OCI-LY3 (cell line): Measurements from ENCODE around the gene LRFN4.

Experiments
- H2AFZ ChIP-seq: fragments of 200-600, 300-600 bp; shearing (Covaris generic); 2 replicates; pipeline ENCODE4 v1.6.0; 2014; ENCODE audit warnings: antibody characterized with exemption, low read depth, low read length
- H3K27ac ChIP-seq: fragments of 200-600, 300-600 bp; sonication (generic); 2 replicates; pipeline ENCODE4 v1.5.1; 2014; ENCODE audit warnings: mild to moderate bottlenecking, low read length, moderate library complexity, mixed read lengths
- H3K27me3 ChIP-seq: fragments of 200-600, 300-600 bp; sonication (generic); 2 replicates; pipeline ENCODE4 v1.6.1; 2014; ENCODE audit warnings: low read depth, low read length, mixed read lengths
- H3K36me3 ChIP-seq: fragments of 200-600, 300-600 bp; sonication (generic); replicated peaks from 2 replicates; pipeline ENCODE3; 2014; ENCODE audit warnings: low read depth, low read length, mixed read lengths
- H3K4me1 ChIP-seq: fragments of 300-600, 200-600 bp; sonication (generic); 2 replicates; pipeline ENCODE4 v1.6.1; 2014; ENCODE audit warnings: low read length, mixed read lengths
- H3K4me2 ChIP-seq: fragments of 200-600, 300-600 bp; sonication (generic); 2 replicates; pipeline ENCODE4 v1.6.1; 2014; ENCODE audit warnings: low read length, mixed read lengths
- H3K4me3 ChIP-seq: fragments of 300-600, 200-600 bp; sonication (generic); 2 replicates; pipeline ENCODE4 v1.5.1; 2014; ENCODE audit warnings: antibody characterized with exemption, mild to moderate bottlenecking, low read length, moderate library complexity
- H3K79me2 ChIP-seq: fragments of 300-600, 200-600 bp; shearing (Covaris generic); 2 replicates; pipeline ENCODE4 v1.6.1; 2014; ENCODE audit warnings: mild to moderate bottlenecking, low read length, mixed read lengths
- H3K9ac ChIP-seq: fragments of 300-600, 200-600 bp; shearing (Covaris generic); 2 replicates; pipeline ENCODE4 v1.6.0; 2014; ENCODE audit warnings: mild to moderate bottlenecking, low read length, moderate library complexity
- H3K9me3 ChIP-seq: fragments of 200-600, 300-600 bp; shearing (Covaris generic); 2 replicates; pipeline ENCODE4 v1.6.1; 2014; ENCODE audit warnings: low read length, mixed read lengths; ENCODE audit not compliant: insufficient read depth
- H4K20me1 ChIP-seq: fragments of 200-600, 300-600 bp; sonication (generic); 2 replicates; pipeline ENCODE4 v1.6.1; 2016; ENCODE audit warnings: low read length, mixed read lengths; ENCODE audit not compliant: insufficient read depth
- EZH2phosphoT487 ChIP-seq: fragments of 200-600 bp; shearing (Covaris generic); IDR thresholded peaks from 2 replicates; pipeline ENCODE4 v1.6.1; 2018; ENCODE audit warnings: antibody characterized with exemption, mixed run types, low read depth
- TF ChIP-seq, protein P1 (sequence below): fragments of 200-600, 300-600 bp; sonication (generic); IDR thresholded peaks from 2 replicates; pipeline ENCODE4 v1.5.1; 2014; ENCODE audit warnings: antibody characterized with exemption, low read length, low read depth

The LRFN4 gene

DNA sequence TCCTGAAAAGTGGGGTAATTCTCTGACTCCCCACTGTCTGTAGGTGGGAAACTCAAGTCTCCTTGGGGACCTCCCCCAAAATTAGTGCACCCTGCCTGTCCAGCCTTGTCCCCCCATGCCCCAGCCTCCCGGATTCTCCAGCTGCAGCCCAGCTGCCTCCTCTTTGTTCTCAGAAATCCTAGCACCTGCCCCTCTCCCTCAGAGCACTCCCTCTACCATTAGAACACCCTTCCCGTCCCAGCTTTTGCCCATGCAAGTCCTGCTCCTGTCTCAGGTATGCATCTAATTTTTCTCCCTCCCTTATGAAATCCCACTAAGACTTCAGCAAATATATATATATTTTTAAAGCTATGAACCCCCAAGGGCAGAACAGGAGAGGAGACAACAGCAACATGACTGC, 37.3 kb downstream of the LRFN4 start:
- no peaks in the 10 kb centered on the region for H3K79me2 ChIP-seq
- no peak overlapping the region for H3K9ac ChIP-seq
- H3K4me1 ChIP-seq = peaks cover 37% of the 10 kb centered on the region
- TF ChIP-seq, protein P1, sequence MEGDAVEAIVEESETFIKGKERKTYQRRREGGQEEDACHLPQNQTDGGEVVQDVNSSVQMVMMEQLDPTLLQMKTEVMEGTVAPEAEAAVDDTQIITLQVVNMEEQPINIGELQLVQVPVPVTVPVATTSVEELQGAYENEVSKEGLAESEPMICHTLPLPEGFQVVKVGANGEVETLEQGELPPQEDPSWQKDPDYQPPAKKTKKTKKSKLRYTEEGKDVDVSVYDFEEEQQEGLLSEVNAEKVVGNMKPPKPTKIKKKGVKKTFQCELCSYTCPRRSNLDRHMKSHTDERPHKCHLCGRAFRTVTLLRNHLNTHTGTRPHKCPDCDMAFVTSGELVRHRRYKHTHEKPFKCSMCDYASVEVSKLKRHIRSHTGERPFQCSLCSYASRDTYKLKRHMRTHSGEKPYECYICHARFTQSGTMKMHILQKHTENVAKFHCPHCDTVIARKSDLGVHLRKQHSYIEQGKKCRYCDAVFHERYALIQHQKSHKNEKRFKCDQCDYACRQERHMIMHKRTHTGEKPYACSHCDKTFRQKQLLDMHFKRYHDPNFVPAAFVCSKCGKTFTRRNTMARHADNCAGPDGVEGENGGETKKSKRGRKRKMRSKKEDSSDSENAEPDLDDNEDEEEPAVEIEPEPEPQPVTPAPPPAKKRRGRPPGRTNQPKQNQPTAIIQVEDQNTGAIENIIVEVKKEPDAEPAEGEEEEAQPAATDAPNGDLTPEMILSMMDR = no peak
- TF ChIP-seq EZH2phosphoT487 = no peak
- no peak overlapping the region for H2AFZ ChIP-seq
- no peaks in the 10 kb centered on the region for H3K36me3 ChIP-seq
- H4K20me1 ChIP-seq = no peaks in the 10 kb centered on the region
- no peak overlapping the region for H3K4me2 ChIP-seq
- H3K4me3 ChIP-seq = no peak overlapping the region
- no peak overlapping the region for H3K27ac ChIP-seq
- no peaks in the 10 kb centered on the region for H3K9me3 ChIP-seq
- peaks cover 29% of the 10 kb centered on the region for H3K27me3 ChIP-seq

GRCh38 chr11:66901964-66902390, 45.1 kb downstream of the LRFN4 start:
- no peak overlapping the region for H2AFZ ChIP-seq
- H3K79me2 ChIP-seq = no peaks in the 10 kb centered on the region
- H3K9me3 ChIP-seq = no peaks in the 10 kb centered on the region
- H3K36me3 ChIP-seq = no peaks in the 10 kb centered on the region
- H3K9ac ChIP-seq = no peak overlapping the region
- no peak overlapping the region for H3K4me3 ChIP-seq
- H3K4me1 ChIP-seq = peaks cover 31% of the 10 kb centered on the region
- peaks cover 14% of the 10 kb centered on the region; the same call in 1 of the 2 replicates for H3K27me3 ChIP-seq
- TF ChIP-seq EZH2phosphoT487 = no peak
- TF ChIP-seq, protein P1 = no peak
- H3K27ac ChIP-seq = no peak overlapping the region
- no peaks in the 10 kb centered on the region for H4K20me1 ChIP-seq
- peak overlapping the region; percentile 77 for H3K4me2 ChIP-seq

DNA sequence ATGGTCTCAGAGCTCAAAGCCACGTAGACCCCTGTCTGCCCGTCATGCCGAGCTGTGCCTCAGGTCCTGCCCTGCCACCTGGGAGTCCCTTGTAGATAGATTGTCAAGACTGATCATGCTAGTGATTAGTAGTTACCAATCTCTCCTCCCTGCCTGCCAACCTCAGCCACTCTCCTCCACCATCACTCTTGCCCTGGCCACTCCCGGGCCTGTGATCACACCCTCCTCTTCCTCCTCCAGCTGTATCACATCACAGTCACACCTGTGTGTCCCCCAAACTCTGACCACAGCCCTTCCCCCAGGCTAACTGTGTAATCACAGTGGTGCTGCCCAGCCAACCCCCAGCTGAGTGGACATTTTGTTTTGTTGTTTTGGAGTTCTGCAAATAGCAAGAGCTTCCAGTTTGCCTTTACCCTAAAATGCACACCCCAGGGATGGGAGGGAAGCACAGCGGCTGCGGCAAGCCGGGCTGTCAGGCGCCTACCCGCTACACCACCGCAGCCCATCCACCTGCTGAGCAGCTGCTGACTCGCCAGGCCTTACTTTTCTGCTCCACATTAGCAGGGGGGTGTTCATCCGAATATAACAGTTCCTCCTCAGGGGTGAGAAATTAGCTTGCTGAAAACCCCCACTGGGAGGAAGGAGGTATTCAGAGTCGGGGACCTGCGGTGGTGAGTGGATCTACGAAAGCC, 45.8 kb downstream of the LRFN4 start:
- Histone ChIP-seq H3K27me3 (peaks cover 14% of the 10 kb centered on the region; the same call in 1 of the 2 replicates), H3K36me3 (no peaks in the 10 kb centered on the region), H3K4me2 (peak overlapping the region; percentile 77), H3K4me1 (peaks cover 31% of the 10 kb centered on the region), H2AFZ (peak overlapping the region; percentile 48), H4K20me1 (no peaks in the 10 kb centered on the region), H3K27ac (peak overlapping the region; percentile 19; the same call in 1 of the 2 replicates), H3K9ac (peak overlapping the region; percentile 16; the same call in 1 of the 2 replicates), H3K9me3 (no peaks in the 10 kb centered on the region), H3K79me2 (no peaks in the 10 kb centered on the region), H3K4me3 (peak overlapping the region; percentile 46)
- TF ChIP-seq EZH2phosphoT487 = no peak
- TF ChIP-seq, protein P1 = no peak

DNA sequence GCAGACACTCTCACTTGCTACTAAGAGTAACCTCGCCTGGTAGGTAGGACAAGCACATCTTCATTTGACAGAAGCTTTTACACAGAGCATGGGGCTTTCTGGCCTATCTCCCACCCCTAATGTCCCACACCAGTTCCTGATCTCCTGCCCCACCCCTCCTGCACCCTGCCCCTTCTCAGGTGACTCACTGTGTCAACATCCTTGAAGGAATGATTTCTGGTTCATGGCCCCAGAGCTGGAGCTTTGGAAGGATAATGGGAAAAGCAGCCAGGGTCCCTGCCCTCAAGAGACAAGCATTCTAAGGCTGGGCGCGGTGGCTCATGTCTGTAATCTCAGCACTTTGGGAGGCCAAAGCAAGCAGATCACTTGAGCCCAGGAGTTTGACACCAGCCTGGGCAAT, 47.2 kb downstream of the LRFN4 start:
- Histone ChIP-seq H2AFZ (no peak overlapping the region), H3K4me2 (no peak overlapping the region), H3K9me3 (no peaks in the 10 kb centered on the region), H3K4me1 (peaks cover 31% of the 10 kb centered on the region), H3K27ac (no peak overlapping the region), H3K27me3 (peaks cover 13% of the 10 kb centered on the region; the same call in 1 of the 2 replicates), H3K9ac (no peak overlapping the region), H3K79me2 (no peaks in the 10 kb centered on the region), H3K4me3 (no peak overlapping the region), H3K36me3 (no peaks in the 10 kb centered on the region), H4K20me1 (no peaks in the 10 kb centered on the region)
- TF ChIP-seq EZH2phosphoT487 = no peak
- TF ChIP-seq, protein P1 = no peak
